Esophagus muscularis mucosa (tissue), 4 donors: Measurements from ENCODE around the gene INPP5B. TPM values are rescaled to one million over a fixed set of nuclear protein-coding genes. Genes with fewer than 3 reads are reported as not detected.

Source experiments
- DNase-seq: peaks from one replicate; pipeline ENCODE4 v3.0.0-alpha.2; 2017; ENCODE audit errors: extremely low spot score
- H3K27ac ChIP-seq, 4 donors: fragments of 200-600 bp; sonication (generic); replicated peaks in 1 of 4; 1 replicate in 3 of 4; 2 replicates in 1 of 4; pipeline ENCODE4 v1.5.1; 2016 to 2019; ENCODE audit warnings: mild to moderate bottlenecking in 1 of 4
- H3K27me3 ChIP-seq, 4 donors: fragments of 200-600 bp; sonication (generic); one replicate each; pipeline versions ENCODE4 v1.5.1 to v1.6.0; 2016 to 2019
- H3K36me3 ChIP-seq, 4 donors: fragments of 200-600 bp; sonication (generic); one replicate each; pipeline ENCODE4 v1.5.1; 2016 to 2019
- H3K4me1 ChIP-seq, 4 donors: fragments of 200-600 bp; sonication (generic); one replicate each; pipeline ENCODE4 v1.5.1; 2016 to 2019
- H3K4me3 ChIP-seq, 4 donors: fragments of 200-600 bp; sonication (generic); 1 replicate in 2 of 4; 2 replicates in 2 of 4; pipeline ENCODE4 v1.5.1; 2016 to 2019; ENCODE audit warnings: mild to moderate bottlenecking in 4 of 4, moderate library complexity in 1 of 4
- H3K9me3 ChIP-seq, 4 donors: fragments of 200-600 bp; sonication (generic); 1 replicate in 3 of 4; 2 replicates in 1 of 4; pipeline ENCODE4 v1.5.1; 2016 to 2019
- CTCF ChIP-seq, 3 experiments: fragments of 200-600 bp in 2 of 3; fragments of 450-650 bp in 1 of 3; sonication (generic) in 2 of 3; IDR thresholded peaks; one replicate each; pipeline ENCODE4 v1.5.1; 2017 to 2019; ENCODE audit warnings: antibody characterized with exemption in 3 of 3, mild to moderate bottlenecking in 2 of 3, moderate library complexity in 1 of 3
- EP300 ChIP-seq: sonication (generic); formaldehyde crosslinking; IDR thresholded peaks from one replicate; pipeline ENCODE4 v1.6.1; 2017; ENCODE audit warnings: antibody characterized with exemption
- POLR2A ChIP-seq: fragments of 450-650 bp; IDR thresholded peaks from one replicate; pipeline ENCODE4 v1.6.1; 2017; ENCODE audit warnings: antibody characterized with exemption, moderate library complexity, mild to moderate bottlenecking, low read depth
- POLR2AphosphoS5 ChIP-seq, 2 donors: sonication (generic); formaldehyde crosslinking; IDR thresholded peaks; one replicate each; pipeline ENCODE4 v1.6.1; 2017; ENCODE audit warnings: antibody characterized with exemption in 2 of 2
- WGBS: methylation state at CpG from one replicate; pipeline ENCODE4 v1.1.5; 2018; 5-methylcytosine and 5-hydroxymethylcytosine counted together
- intact Hi-C: fragments of 100-400 bp; cut with DNase I; formaldehyde crosslinking; loops from one replicate; pipeline ENCODE4 v1.15.1; 2023
- total RNA-seq, 4 donors: library from RNA; depleted of rRNA; stranded (reverse); fragments of >200 nt; gene quantifications; one replicate each; pipeline versions ENCODE4 v1.1.0 to v1.2.1, GENCODE V29; 2016

INPP5B gene
- total RNA-seq, 4 donors from 2014 or later, result 31.1 to 38.9 (median 36.8) TPM

- no peak for DNase-seq
- WGBS, result 91% methylated on average over 2 of the region's 2 CpGs
- Histone ChIP-seq H3K36me3 (peaks cover 24 to 82% (median 70%) of the 10 kb centered on the region in 4 donors), H3K27ac (no peak overlapping the region), H3K27me3 (no peaks in the 10 kb centered on the region), H3K9me3 (no peaks in the 10 kb centered on the region), H3K4me3 (no peak overlapping the region), H3K4me1 (peaks cover 0 to 4% (median 0%) of the 10 kb centered on the region in 4 donors)
- intact Hi-C loops, result no loop called here
- TF ChIP-seq POLR2AphosphoS5 (IDR thresholded peaks at IDR 0.05) (no peak), CTCF (IDR thresholded peaks at IDR 0.05) (no peak)
Observed at GRCh38 chr1:37824001-37824400, 122.9 kb downstream of the INPP5B start.

GRCh38 chr1:37822906-37823815 lies 123.7 kb downstream of the INPP5B start:
- H3K27me3 ChIP-seq, result no peaks in the 10 kb centered on the region
- no peak overlapping the region for H3K4me3 ChIP-seq
- no peaks in the 10 kb centered on the region for H3K9me3 ChIP-seq
- TF ChIP-seq POLR2AphosphoS5 (IDR thresholded peaks at IDR 0.05) (no peak), EP300 (no peak), POLR2A (no peak), CTCF (IDR thresholded peaks at IDR 0.05) (no peak)
- DNase-seq, result no peak
- intact Hi-C loops, result no loop called here
- WGBS, result 83% methylated on average over 9 of the region's 9 CpGs
- peaks cover 24 to 82% (median 68%) of the 10 kb centered on the region in 4 donors for H3K36me3 ChIP-seq
- peaks cover 0 to 4% (median 0%) of the 10 kb centered on the region in 4 donors for H3K4me1 ChIP-seq
- H3K27ac ChIP-seq, result no peak overlapping the region

GRCh38 chr1:37821481-37821880 lies 125.4 kb downstream of the INPP5B start:
- H3K27me3 ChIP-seq, result no peaks in the 10 kb centered on the region
- H3K27ac ChIP-seq, result no peak overlapping the region
- peaks cover 2 to 18% (median 14%) of the 10 kb centered on the region in 4 donors for H3K4me1 ChIP-seq
- H3K4me3 ChIP-seq, result no peak overlapping the region
- intact Hi-C loops, result no loop called here
- H3K36me3 ChIP-seq, result peaks cover 24 to 79% (median 66%) of the 10 kb centered on the region in 4 donors
- no peaks in the 10 kb centered on the region for H3K9me3 ChIP-seq
- no peak for DNase-seq
- no peak for TF ChIP-seq CTCF (IDR thresholded peaks at IDR 0.05)
- no peak for TF ChIP-seq EP300
- no peak for TF ChIP-seq POLR2AphosphoS5 (IDR thresholded peaks at IDR 0.05)
- no peak for TF ChIP-seq POLR2A
- WGBS, result 95% methylated on average over 2 of the region's 2 CpGs

- TF ChIP-seq POLR2A (no peak), POLR2AphosphoS5 (IDR thresholded peaks at IDR 0.05) (peak; percentile 40 to 50), CTCF (IDR thresholded peaks at IDR 0.05) (no peak), EP300 (no peak)
- 28% methylated on average over 2 of the region's 2 CpGs for WGBS
- no peaks in the 10 kb centered on the region for H3K9me3 ChIP-seq
- no peak for DNase-seq
- no peaks in the 10 kb centered on the region for H3K27me3 ChIP-seq
- intact Hi-C loops, result no loop called here
- H3K4me1 ChIP-seq, result peaks cover 2 to 17% (median 14%) of the 10 kb centered on the region in 4 donors
- H3K36me3 ChIP-seq, result peaks cover 20 to 75% (median 68%) of the 10 kb centered on the region in 4 donors
- H3K27ac ChIP-seq, result peak overlapping the region; percentile 38 to 70 (median 58)
- no peak overlapping the region for H3K4me3 ChIP-seq
Observed at GRCh38 chr1:37817481-37817880, 129.4 kb downstream of the INPP5B start.
